HG02678 (cell line): ENCODE results near the gene SART3.
"Not testable (repeated sequence)": the region's sequence is repeated elsewhere in the genome, so short reads cannot be mapped to it uniquely, and the experiment has no call there.

Experiments used
- ATAC-seq: cut with Tn5 transposase; IDR thresholded peaks from one replicate; pipeline ENCODE4 v1.9.1; 2021; ENCODE audit warnings: mild to moderate bottlenecking, moderate library complexity; ENCODE audit not compliant: unreplicated experiment

The SART3 gene

DNA sequence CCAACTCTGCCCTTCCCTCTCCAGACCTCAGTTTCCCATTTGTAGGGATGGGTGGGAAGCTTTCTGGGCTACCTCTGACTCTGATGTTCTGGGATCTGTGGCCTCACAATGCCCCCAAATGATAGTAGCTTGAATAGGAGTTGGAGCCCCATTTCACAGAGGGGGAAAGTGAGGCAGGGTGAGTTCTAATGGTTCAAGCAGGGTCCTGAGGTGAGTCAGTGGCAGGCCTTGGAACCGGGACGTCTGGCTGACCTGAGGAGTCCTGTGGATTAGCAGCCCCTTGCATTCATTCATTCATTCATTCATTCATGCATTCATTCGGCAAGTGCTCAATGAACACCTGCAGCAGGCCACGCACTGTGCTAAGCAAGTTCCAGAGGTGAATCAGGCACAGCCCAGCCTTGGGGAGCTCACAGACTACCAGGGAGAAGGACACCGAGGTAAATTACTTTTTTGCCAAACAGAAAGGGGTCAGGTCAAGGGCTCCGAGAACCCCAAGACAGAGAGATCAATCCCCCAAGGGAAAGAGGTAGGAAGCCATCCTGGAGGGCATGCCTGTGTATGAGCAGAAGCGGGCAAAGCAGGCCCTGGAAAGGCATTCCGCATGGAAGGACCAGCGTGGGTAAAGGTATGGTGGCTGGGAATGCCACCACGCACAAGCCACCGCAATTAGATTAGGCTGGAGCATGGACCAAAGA lies 37.7 kb upstream of the SART3 start:
- ATAC-seq, result no peak

DNA sequence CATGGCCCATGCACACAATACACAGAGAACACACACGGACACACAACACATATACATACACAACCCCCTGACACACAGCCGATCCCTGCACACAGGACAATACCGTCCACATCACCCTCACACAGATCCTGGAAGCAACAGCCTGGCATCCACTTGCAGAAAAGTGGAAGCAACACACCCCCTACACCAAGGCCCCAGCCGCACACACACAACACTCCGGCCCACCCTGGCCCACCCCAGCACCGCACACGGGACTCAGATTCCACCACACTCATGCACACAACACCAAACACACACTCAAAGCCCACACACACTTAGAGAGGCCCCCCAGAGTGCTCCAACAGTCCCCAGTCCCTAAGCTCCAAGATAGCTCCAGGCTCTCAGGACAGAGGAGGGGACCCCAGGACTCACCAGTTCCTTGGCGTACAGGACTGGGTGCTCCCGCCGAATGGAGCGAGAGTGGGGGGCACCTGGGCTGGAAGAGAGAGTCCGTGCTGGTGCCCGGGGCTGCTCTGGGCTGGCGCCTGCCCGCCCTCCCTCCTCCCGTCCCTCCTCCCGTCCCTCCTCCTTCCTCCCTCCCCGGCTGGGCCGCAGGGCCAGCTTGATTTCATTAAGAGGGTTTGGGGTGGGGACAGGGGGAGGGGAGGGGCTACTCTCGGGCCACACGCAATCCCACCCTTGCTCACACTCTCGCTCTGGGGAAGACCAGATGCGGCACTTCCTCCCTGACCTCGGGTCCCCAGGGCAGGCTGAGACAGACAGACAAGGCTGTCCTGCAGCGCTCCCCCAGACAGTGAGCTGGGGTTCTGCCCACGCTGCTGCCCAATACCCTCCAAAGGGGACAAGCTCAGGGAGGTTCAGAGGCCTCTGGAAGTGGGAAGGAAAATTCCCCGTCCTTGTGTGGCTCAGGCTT lies 36.8 kb upstream of the SART3 start, which contains the start of gene TMEM119:
Gene TMEM119 (minus strand): TSS at position 526 of the 913 bp plus-strand sequence. CDS start 5,701 bp downstream, outside the sequence.
- ATAC-seq, result no peak

DNA sequence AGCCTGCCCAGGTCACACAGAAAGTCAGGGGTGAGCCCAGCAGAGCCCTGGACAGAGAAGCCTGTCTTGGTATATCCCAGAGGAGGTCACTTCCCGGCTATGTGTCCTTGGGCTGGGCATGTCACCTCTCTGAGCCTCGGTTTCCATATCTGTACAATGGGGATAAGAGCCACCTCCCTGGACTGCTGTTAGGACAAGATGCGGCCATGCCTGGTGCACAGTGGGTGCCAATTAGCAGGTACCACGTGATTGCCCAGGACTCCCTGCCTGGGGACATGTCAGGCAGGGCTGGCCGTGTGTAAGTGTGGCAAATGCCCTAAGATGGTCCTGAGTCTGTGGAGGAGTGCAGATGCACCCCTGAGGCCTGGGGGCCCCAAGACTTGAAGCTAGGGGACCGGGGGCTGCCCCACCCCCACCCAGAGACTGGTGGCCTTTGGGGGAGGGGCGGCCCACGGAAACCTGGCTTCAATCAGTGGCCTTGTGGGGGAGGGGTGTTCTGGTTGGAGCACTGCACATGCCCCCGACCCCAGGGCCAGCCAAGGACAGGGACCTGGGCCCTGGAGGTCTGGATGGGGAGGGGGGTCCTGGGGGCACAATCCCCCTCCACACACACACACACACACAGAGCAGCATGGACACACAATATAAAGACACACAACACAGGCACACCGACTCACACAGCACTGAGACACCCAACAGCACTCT lies 36.0 kb upstream of the SART3 start:
- ATAC-seq, result no peak

DNA sequence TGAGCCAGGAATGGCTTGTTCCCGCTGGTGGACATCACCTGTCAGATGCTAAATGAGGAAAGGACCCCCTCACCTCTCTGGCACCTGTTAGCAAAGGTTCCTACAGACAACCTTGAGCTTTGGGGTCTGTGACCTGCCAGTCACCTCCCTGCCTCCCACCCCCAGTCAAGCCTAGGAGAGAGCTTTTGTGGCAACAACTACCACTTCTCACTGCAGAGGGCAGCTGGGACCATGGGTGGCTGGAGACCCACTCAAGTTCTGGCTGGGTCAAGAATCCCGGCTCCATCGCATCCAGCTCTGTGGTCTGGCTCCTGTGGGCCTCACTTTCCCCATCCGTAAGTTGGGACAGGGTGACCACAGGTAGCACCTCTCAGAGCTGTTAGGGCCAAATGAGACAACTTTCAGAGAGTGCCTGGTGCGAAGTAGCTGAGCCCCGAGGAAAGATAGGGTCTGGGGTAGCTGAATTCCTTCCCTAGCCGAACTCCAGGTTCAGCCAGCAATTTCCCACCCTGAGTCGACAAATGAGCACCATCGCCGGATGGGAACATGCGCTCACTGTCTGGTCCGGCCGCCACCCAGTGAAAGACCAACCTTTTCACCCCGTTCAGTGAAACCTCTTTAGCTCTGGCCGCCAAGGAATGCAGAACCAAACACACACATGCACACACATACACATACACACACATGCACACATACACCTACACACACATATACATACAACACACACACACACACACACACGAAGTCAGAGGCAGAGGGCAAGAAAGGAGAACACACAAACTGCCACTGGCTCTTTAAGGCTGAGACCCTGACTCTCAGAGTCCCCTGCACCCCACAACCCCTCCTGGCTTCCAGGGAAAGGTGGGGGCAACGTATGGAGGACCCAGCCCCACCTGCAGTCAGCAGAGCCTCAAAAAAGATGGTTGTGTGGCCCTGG lies 35.0 kb upstream of the SART3 start:
- ATAC-seq, result no peak

DNA sequence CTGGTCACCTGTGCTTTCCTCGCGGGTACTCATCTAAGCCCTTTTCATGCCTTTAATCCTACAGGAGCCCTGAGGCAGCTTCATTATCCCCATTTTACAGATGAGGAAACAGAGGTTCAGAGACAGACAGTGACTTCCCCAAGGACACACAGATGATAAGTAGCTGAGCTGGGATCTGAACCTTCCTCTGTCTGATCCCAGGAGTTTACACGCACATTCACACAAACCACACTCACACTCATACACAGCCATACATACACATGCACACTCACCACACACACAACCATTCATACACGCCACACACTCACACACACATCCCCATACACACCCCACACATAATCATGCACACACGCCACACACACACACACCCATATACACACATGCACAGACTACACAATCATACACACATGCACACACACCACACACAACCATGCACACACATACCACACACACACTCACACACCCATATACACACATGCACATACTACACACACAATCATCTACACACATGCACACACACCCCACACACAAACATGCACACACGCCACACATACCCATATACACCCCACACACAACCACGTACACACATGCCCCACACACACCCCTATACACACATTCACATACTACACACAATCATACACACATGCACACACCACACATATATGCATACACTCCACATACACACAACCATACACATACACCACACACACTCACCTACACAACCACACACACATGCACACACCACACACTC lies 34.2 kb upstream of the SART3 start:
- no peak for ATAC-seq

DNA sequence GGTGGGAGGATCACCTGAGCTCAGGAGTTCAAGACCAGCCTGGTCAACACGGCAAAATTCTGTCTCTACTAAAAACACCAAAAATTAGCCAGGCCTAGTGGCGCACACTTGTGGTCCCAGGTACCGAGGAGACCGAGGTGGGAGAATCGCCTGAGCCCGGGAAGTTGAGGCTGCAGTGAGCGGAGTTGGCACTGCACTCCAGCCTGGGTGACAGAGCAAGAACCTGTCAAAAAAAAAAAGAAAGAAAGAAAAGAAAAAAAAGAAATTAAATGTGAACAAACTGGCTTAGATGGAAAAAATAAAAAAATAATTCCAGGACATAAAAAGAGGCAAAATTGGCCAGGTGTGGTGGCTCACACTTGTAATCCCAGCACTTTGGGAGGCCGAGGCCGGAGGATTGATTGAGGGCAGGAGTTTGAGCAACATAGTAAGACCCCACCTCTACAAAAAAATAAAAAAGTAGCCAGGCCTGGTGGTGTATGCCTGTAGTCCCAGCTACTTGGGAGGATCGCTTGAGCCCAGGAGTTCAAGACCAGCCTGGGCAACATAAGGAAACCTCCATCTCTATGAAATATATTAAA lies 33.4 kb upstream of the SART3 start:
- no peak for ATAC-seq

DNA sequence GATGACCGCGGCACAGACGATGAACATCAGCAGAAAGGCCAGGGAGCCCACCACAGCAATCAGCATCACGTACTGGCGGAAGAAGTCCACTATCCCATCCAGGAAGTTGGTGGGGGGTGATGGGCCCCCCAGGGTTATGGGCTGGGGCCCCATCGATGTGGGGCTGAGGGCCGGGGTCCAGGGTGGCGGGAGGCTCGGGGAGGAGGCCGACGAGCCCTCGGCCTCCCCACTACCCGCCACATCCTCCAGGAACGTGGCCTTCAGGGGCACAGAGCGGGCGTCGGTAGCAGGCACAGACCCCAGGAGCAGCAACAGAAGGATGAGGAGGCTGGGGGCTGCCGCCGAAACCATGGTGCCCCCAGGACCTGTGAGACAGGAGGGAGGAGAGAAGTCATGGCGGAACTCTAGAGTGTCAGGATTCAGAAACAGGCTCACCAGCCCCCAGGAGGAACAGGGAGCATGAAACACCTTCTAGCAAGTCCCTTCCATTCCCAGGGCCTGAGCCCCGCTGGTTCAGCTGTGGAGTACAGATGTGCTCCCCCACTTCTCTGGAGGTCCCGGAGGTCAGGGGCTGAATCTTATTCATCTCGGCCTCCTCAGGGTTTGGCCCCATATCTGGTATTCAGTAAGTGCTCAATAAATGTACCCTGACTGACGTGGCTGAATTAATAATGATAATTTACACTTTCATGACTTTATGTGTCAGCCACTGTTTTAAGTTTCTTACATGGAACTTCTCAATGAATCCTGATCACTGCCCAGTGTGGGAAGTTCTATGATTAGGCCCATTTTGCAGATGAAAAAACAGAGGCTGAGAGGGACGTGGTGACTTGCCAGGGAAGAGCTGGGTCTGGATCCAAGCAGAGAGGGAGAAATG lies 31.3 kb upstream of the SART3 start:
- no peak for ATAC-seq

DNA sequence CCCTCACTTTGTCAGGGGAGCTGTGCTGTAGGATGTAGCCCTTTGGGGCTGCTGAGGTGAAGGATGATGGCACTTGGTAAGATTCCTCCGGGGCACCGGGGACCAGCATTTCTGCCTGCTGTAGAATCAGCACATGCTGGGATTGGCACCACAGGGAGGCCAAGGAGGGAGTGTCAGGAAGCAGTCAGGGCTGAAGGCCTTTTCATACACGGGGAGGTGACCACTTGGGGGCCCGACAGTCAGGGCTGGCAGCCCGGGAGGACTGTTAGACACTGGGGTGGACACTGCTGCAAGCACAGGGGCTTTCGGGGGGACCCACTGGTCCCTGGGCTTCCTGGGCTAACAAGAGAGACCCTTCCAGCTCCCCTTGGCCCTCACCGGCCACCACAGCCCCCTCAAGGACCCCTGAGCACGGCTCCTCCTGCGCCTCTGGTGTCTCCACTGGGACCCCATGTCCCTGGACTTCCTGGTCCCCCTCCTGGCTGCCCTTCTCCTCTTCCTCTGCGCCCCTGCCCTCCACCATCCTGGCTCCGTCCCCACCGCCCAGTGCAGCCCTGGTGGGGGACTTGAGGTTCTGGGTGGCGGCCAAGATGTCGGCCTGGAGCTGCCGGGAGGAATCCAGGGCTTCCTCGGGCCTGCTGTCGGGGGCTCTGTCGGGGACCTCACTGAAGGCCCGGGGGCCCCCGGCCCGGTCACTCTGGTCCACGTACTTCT lies 30.5 kb upstream of the SART3 start:
- ATAC-seq, result no peak

DNA sequence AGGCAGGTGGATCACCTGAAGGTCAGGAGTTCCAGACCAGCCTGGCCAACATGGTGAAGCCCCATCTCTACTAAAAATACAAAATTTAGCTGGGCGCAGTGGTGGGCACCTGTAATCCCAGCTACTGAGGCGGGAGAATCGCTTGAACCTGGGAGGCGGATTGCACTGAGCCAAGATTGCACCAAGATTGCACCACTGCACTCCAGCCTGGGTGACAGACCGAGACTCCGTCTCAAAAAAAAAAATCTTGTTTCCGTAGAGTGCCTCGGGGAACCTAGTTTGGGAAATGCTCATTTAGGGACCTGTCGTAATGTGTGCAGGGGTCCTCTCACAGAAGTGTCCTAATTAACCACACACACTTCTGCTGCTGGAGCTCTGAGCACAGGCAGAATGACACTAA lies 29.5 kb upstream of the SART3 start:
- ATAC-seq, result not testable (repeated sequence)

DNA sequence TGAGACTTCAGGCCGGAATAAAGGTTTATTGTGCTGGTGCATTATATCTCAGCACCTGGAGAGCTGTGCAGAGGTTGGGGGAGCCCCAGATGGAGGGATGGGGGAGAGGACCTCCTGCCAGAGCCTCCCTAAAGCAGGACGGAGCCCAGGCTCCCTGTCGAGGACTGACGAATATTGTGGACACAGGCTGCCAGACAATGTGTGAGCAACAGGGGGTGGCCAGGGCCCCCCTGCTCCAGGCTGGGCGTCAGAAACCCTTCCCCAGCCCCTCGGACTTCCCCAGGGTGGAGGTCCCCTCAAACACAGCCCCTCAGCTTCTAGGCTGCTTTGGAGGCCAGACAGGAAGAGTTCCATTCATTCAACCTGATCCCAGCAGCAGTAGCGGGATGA lies 28.9 kb upstream of the SART3 start:
- ATAC-seq, result no peak

DNA sequence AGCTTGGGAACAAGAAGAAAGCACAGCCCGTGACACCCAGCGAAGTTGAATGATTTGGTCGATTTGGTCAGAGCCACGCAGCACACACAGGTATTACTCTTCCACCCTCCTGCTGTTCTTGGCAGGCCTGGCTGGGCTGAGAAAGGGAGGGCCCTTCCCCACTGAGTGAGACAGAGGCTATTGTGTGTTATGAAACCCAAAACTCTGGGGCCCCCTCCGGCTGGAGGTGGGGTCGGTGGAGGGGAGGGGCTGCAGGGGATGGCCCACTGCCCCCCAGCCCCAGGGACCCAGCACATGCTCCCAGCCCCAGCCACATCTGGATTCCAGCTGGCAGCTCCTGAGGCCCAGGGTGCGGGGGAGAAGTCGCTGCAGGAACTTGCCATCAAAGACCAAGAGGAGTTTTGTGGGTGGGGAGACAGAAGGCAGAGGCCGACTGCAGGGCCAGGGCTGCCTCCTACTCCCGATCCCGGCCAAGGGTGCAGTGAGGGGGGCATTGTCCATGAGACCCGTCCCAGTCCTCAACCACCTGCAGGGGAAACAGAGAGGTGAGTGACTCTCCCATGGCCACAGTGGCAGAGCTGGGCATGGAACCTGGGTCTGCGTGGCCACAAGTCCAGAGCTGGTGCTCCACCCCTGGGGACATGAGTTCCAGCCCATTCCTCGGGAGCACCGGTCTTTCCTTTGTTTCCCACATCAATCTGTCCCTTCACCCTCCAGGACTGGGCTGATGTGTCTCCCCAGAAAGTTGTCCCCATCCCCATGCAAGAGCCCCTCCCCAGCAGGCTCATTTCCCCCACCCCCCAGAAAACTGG lies 28.3 kb upstream of the SART3 start:
- ATAC-seq, result no peak

DNA sequence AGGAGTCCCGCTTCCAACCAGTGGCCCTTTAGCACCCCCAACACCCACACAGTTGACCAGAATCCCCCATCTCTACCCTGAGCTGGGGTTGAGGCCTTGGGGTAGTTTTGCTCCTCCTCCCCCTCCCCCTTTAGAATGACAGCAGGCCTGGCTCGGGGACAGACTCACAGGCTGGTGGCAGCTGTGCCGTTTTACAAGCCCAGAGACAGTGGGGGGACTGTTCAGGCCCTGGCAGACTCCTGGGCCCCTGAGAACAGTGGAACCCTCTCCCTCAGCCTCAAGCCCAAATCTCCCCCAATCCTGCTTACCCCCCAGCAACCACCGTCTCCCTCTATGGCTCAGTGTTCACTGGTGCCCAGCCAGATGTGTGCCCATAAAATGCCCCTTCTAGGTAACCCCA lies 26.9 kb upstream of the SART3 start:
- no peak for ATAC-seq

DNA sequence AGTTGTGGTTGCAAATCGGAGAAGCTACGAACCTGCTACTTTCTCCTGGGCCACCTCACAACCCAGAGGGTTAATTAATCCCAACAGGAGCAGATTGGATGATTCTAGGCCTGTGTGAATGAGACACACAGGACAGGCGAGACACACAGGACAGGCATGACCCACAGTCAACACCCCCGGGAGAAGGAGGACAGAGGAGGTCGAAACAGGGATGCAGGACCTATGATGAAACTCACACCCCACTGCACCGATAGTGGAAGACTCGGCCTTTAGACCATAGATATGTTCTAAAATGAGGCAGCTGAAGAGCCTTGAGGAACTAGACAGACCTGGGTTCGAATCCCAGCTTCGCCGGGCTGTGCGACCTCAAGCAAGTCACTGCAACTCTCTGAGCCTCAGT lies 25.3 kb upstream of the SART3 start:
- no peak for ATAC-seq

DNA sequence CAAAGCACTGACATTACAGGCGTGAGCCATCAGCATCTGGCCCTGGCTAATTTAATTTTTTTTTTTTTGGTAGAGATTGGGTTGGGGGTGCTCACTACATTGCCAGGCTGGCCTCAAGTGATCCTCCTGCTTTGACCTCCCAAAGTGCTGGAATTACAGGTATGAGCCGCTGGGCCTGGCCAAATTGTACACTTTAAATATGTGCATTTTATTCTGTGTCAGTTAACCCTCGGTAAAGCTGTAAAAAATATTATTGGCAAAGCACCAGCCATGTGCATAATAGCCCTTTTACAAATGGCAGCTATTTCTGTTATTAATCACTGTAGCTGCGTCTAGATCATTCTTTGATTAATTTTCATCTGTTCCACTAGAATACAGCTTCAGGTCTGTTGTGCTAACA lies 24.9 kb upstream of the SART3 start:
- ATAC-seq, result no peak

DNA sequence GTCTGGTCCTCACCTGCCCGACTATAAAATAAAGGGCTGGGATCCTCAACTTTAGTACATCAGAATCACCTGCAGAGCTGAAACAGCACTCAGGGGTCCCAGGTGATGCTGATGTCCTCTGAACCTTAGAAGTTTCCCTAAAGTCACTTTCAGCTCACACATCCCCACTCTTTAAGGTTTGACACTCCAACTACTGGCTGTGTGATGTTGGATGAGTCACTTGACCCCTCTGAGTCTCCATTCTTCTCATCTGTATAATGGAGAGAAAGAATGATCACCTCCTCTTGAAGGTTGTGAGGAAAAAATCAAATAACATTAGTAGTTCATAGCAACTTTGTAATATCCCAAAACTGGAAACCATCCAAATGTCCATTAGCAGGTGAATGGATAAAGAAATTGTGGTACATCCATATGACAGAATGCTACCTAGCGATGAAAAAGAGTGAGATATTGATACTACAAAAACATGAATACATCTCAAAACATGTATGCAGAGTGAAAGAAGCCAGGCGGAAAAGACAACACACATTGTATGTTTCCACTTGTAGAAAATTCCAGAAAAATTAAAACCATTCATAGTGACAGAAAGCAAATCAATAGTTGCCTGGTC lies 23.6 kb upstream of the SART3 start:
- no peak for ATAC-seq

DNA sequence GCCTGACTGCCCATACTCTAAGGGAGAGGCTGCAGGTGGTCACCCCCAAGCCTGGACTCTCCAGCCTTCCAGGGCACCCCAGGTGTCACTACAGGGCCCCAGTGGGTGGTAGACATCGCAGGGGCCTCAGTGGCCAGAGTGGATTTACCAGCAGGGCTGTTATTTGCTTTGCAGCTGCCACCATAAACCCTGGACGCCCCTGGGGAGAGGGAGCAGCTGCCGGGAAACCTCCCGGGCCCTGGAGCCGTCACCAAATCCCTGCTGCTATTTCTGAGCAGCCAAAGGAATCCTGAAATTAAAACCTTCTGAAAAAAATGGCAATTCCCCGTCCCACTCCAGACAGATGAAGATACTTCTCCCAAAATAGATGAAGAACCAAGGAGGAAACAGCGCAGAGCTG lies 23.0 kb upstream of the SART3 start:
- no peak for ATAC-seq
